NCI-H187 treated with DMSO at 0.1 percent for 48 hours (cell line): ENCODE measurements around the gene DEAF1.
"Not testable (repeated sequence)": the region's sequence is repeated elsewhere in the genome, so short reads cannot be mapped to it uniquely, and the experiment has no call there.

Experiments
- DNase-seq: peaks from one replicate; lab custom pipeline; 2025; lab: John Stamatoyannopoulos, UW

DEAF1 gene

GRCh38 chr11:679271-680207 is 15.5 kb downstream of the DEAF1 start:
- DNase-seq = no peak

- no peak for DNase-seq
Measured at GRCh38 chr11:678297-678696, 16.7 kb downstream of the DEAF1 start.

GRCh38 chr11:674406-674805 is 20.6 kb downstream of the DEAF1 start:
- no peak for DNase-seq

GRCh38 chr11:673866-674265 is 21.2 kb downstream of the DEAF1 start:
- DNase-seq = no peak

GRCh38 chr11:665704-666281 is 29.2 kb downstream of the DEAF1 start:
- DNase-seq = no peak

- DNase-seq = no peak
Measured at GRCh38 chr11:665062-665703, 29.8 kb downstream of the DEAF1 start.

GRCh38 chr11:662689-663274 is 32.2 kb downstream of the DEAF1 start:
- DNase-seq = no peak

- no peak for DNase-seq
Measured at GRCh38 chr11:660681-661444, 34.2 kb downstream of the DEAF1 start.

- no peak for DNase-seq
Measured at GRCh38 chr11:660281-660680, 34.7 kb downstream of the DEAF1 start.

GRCh38 chr11:659532-660085 is 35.4 kb downstream of the DEAF1 start:
- no peak for DNase-seq

- DNase-seq = no peak
Measured at GRCh38 chr11:657691-658126, 37.3 kb downstream of the DEAF1 start.

GRCh38 chr11:656866-657265 is 38.2 kb downstream of the DEAF1 start:
- DNase-seq = no peak

- no peak for DNase-seq
Measured at GRCh38 chr11:656426-656825, 38.6 kb downstream of the DEAF1 start.

GRCh38 chr11:655036-655726 is 39.8 kb downstream of the DEAF1 start:
- no peak for DNase-seq

- DNase-seq = not testable (repeated sequence)
Measured at GRCh38 chr11:654444-654843, 40.6 kb downstream of the DEAF1 start.

- no peak for DNase-seq
Measured at GRCh38 chr11:653837-654236, 41.2 kb downstream of the DEAF1 start.

- not testable (repeated sequence) for DNase-seq
Measured at GRCh38 chr11:653136-653535, 41.9 kb downstream of the DEAF1 start.

GRCh38 chr11:650482-650881 is 44.5 kb downstream of the DEAF1 start:
- DNase-seq = no peak

- not testable (repeated sequence) for DNase-seq
Measured at GRCh38 chr11:647672-648158, 47.3 kb downstream of the DEAF1 start.

- DNase-seq = no peak
Measured at GRCh38 chr11:646214-646613, 48.8 kb downstream of the DEAF1 start.

GRCh38 chr11:645536-645935 is 49.5 kb downstream of the DEAF1 start:
- no peak for DNase-seq
